Spleen (tissue), 7 donors: Measurements from ENCODE around the gene SNX1.
"Not testable (repeated sequence)": the region's sequence is repeated elsewhere in the genome, so short reads cannot be mapped to it uniquely, and the experiment has no call there.

ENCODE experiments used
- CTCF ChIP-seq, 11 experiments: fragments of 200-600 bp in 7 of 11; fragments of 450-650 bp in 4 of 11; sonication (generic) in 4 of 11; IDR thresholded peaks in 8 of 11; conservative IDR thresholded peaks in 3 of 11; 1 replicate in 7 of 11; 2 replicates in 4 of 11; pipeline versions ENCODE4 v1.4.0 to v1.8.0; 2016 to 2021; ENCODE audit warnings: antibody characterized with exemption in 11 of 11, inconsistent platforms in 4 of 11, mild to moderate bottlenecking in 1 of 11
- POLR2A ChIP-seq, 3 donors: fragments of 450-650 bp; IDR thresholded peaks; one replicate each; pipeline ENCODE4 v1.5.1; 2017; ENCODE audit warnings: antibody characterized with exemption in 3 of 3, mild to moderate bottlenecking in 1 of 3
- POLR2AphosphoS5 ChIP-seq, 3 donors: sonication (generic); formaldehyde crosslinking; IDR thresholded peaks; one replicate each; pipeline ENCODE4 v1.5.1; 2017; ENCODE audit warnings: antibody characterized with exemption in 3 of 3
- donor health status: DM: no; HTN: no; CAD: no; lungs with moderate emphysema.
- donor health status: DM: no; HTN: no; CAD: no.
- donor health status: DM: no; HTN: no; CAD: no.

- not testable (repeated sequence) for TF ChIP-seq CTCF (IDR thresholded peaks at IDR 0.05 in 8 of 11, conservative IDR thresholded peaks at IDR 0.05 in 3 of 11); POLR2AphosphoS5 (IDR thresholded peaks at IDR 0.05); POLR2A (IDR thresholded peaks at IDR 0.05)
Observed at GRCh38 chr15:64053674-64054073, 42.1 kb upstream of the SNX1 start.
